Lower leg skin (tissue), 3 donors: ENCODE measurements around the gene LCA5L.

Experiments
- POLR2A ChIP-seq, 2 donors: fragments of 450-650 bp; IDR thresholded peaks; one replicate each; pipeline ENCODE4 v1.6.1; 2016 to 2017; ENCODE audit warnings: antibody characterized with exemption in 2 of 2, mild to moderate bottlenecking in 1 of 2, moderate library complexity in 1 of 2
- TF ChIP-seq, protein P1 (sequence below), 3 donors: fragments of 450-650 bp; IDR thresholded peaks; one replicate each; pipeline ENCODE4 v1.5.1; 2016; ENCODE audit warnings: antibody characterized with exemption in 3 of 3, mild to moderate bottlenecking in 3 of 3, moderate library complexity in 2 of 3

DNA sequence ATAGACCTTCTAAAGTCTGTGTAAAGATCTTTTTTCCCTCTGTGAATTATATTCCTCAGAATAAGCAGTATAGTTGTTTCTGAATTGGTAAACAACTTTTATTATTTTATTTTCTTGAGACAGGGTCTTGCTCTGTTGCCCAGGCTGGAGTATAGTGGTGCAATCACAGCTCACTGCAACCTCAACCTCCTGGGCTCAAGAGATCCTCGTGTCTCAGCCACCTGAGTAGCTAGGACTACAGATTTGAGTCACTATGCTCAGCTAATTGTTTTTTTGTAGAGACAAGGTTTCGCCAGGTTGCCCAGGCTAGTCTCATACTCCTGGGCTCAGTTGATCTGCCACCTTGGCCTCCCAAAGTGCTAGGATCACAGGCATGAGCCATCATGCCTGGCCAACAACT lies 70.1 kb downstream of the LCA5L start:
- TF ChIP-seq POLR2A (IDR thresholded peaks at IDR 0.05) = no peak
- TF ChIP-seq, protein P1, sequence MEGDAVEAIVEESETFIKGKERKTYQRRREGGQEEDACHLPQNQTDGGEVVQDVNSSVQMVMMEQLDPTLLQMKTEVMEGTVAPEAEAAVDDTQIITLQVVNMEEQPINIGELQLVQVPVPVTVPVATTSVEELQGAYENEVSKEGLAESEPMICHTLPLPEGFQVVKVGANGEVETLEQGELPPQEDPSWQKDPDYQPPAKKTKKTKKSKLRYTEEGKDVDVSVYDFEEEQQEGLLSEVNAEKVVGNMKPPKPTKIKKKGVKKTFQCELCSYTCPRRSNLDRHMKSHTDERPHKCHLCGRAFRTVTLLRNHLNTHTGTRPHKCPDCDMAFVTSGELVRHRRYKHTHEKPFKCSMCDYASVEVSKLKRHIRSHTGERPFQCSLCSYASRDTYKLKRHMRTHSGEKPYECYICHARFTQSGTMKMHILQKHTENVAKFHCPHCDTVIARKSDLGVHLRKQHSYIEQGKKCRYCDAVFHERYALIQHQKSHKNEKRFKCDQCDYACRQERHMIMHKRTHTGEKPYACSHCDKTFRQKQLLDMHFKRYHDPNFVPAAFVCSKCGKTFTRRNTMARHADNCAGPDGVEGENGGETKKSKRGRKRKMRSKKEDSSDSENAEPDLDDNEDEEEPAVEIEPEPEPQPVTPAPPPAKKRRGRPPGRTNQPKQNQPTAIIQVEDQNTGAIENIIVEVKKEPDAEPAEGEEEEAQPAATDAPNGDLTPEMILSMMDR (IDR thresholded peaks at IDR 0.05) = no peak
